ENCODE results near the gene GCHFR.

DNA sequence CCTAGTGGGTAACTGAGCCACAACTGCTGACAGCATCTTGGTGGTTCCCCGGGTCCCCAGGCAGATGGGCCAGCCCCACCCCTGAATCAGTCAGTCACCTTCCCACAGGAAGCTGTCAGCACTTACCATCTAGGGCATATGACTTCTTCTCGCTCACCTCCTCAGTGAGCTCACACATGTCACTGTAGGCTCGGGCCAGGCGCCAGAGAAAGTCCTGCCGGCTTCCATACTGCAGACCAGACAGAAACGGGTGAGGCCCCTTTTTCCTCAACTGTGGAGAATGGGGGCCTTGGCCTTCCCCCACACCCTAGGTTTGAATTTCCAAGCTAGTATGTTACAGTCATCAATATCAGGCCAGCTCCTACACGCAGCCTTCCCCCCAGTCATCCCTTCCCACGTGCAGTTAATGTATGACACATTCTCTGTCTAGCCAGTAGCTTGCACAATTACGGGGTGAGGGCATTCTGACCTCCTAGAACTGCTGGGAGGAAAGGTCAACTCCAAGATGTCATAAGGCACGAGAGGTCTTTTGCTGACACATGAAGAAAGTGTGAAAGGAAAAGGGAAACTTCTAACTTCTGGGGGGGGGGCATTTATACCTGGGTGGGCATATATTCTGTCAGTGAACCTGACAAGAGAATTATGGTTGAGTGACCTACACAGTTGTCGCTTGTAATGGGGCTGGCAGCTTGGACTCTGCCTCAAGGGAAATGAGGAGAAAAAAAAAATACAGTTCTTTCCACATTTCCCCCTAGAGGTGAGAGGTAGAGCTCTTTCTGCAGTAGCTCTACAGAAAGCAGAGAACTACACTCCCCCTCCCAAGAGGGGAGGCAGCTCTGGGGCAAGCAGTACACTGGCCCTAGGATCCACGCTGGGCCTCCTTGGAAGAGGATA, 19.7 kb upstream of the GCHFR start:
- TF ChIP-seq, protein P1, sequence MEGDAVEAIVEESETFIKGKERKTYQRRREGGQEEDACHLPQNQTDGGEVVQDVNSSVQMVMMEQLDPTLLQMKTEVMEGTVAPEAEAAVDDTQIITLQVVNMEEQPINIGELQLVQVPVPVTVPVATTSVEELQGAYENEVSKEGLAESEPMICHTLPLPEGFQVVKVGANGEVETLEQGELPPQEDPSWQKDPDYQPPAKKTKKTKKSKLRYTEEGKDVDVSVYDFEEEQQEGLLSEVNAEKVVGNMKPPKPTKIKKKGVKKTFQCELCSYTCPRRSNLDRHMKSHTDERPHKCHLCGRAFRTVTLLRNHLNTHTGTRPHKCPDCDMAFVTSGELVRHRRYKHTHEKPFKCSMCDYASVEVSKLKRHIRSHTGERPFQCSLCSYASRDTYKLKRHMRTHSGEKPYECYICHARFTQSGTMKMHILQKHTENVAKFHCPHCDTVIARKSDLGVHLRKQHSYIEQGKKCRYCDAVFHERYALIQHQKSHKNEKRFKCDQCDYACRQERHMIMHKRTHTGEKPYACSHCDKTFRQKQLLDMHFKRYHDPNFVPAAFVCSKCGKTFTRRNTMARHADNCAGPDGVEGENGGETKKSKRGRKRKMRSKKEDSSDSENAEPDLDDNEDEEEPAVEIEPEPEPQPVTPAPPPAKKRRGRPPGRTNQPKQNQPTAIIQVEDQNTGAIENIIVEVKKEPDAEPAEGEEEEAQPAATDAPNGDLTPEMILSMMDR (IDR thresholded peaks at IDR 0.05; ENCODE audit: low read depth, low read length, missing input control) = no peak
- TF ChIP-seq FOXA1 (IDR thresholded peaks at IDR 0.05) = no peak
- TF ChIP-seq, protein P2, sequence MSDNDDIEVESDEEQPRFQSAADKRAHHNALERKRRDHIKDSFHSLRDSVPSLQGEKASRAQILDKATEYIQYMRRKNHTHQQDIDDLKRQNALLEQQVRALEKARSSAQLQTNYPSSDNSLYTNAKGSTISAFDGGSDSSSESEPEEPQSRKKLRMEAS (IDR thresholded peaks at IDR 0.05) = peak; percentile 52
- TF ChIP-seq, protein P3, sequence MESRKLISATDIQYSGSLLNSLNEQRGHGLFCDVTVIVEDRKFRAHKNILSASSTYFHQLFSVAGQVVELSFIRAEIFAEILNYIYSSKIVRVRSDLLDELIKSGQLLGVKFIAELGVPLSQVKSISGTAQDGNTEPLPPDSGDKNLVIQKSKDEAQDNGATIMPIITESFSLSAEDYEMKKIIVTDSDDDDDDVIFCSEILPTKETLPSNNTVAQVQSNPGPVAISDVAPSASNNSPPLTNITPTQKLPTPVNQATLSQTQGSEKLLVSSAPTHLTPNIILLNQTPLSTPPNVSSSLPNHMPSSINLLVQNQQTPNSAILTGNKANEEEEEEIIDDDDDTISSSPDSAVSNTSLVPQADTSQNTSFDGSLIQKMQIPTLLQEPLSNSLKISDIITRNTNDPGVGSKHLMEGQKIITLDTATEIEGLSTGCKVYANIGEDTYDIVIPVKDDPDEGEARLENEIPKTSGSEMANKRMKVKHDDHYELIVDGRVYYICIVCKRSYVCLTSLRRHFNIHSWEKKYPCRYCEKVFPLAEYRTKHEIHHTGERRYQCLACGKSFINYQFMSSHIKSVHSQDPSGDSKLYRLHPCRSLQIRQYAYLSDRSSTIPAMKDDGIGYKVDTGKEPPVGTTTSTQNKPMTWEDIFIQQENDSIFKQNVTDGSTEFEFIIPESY (IDR thresholded peaks at IDR 0.05) = peak; percentile 48
- TF ChIP-seq, protein P4, sequence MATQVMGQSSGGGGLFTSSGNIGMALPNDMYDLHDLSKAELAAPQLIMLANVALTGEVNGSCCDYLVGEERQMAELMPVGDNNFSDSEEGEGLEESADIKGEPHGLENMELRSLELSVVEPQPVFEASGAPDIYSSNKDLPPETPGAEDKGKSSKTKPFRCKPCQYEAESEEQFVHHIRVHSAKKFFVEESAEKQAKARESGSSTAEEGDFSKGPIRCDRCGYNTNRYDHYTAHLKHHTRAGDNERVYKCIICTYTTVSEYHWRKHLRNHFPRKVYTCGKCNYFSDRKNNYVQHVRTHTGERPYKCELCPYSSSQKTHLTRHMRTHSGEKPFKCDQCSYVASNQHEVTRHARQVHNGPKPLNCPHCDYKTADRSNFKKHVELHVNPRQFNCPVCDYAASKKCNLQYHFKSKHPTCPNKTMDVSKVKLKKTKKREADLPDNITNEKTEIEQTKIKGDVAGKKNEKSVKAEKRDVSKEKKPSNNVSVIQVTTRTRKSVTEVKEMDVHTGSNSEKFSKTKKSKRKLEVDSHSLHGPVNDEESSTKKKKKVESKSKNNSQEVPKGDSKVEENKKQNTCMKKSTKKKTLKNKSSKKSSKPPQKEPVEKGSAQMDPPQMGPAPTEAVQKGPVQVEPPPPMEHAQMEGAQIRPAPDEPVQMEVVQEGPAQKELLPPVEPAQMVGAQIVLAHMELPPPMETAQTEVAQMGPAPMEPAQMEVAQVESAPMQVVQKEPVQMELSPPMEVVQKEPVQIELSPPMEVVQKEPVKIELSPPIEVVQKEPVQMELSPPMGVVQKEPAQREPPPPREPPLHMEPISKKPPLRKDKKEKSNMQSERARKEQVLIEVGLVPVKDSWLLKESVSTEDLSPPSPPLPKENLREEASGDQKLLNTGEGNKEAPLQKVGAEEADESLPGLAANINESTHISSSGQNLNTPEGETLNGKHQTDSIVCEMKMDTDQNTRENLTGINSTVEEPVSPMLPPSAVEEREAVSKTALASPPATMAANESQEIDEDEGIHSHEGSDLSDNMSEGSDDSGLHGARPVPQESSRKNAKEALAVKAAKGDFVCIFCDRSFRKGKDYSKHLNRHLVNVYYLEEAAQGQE (IDR thresholded peaks at IDR 0.05) = no peak
- no peak for TF ChIP-seq TAF1 (conservative IDR thresholded peaks at IDR 0.05)
- TF ChIP-seq SP1 (IDR thresholded peaks at IDR 0.05) = peak; percentile 14
- peak; percentile 72 to 81 for TF ChIP-seq JUND (IDR thresholded peaks at IDR 0.05)
- no peak for TF ChIP-seq EGR1 (IDR thresholded peaks at IDR 0.05; ENCODE audit: low read depth in 2 of 2)
- no peak for TF ChIP-seq GABPA (IDR thresholded peaks at IDR 0.05 in 1 of 2, conservative IDR thresholded peaks at IDR 0.05 in 1 of 2)
- TF ChIP-seq YY1 (IDR thresholded peaks at IDR 0.05) = peak; percentile 35
